ENCODE measurements around the gene ARHGEF25.

ARHGEF25 gene

GRCh38 chr12:57574795-57575194 is 36.4 kb upstream of the ARHGEF25 start:
- TF ChIP-seq CTCF (IDR thresholded peaks at IDR 0.05; ENCODE audit: low read length, missing control alignments), result no peak
- no peak overlapping the region for H3K4me3 ChIP-seq (replicated peaks; ENCODE audit: low read depth, low read length)
- no peak for DNase-seq (ENCODE audit: low read depth)

- H3K4me3 ChIP-seq (replicated peaks; ENCODE audit: low read depth, low read length), result no peak overlapping the region
- no peak for TF ChIP-seq CTCF (IDR thresholded peaks at IDR 0.05; ENCODE audit: low read length, missing control alignments)
- DNase-seq (ENCODE audit: low read depth), result no peak
These were observed 35.2 kb upstream of the ARHGEF25 start for GRCh38 chr12:57575771-57576612.

GRCh38 chr12:57576613-57577160 is 34.5 kb upstream of the ARHGEF25 start:
- TF ChIP-seq CTCF (IDR thresholded peaks at IDR 0.05; ENCODE audit: low read length, missing control alignments), result no peak
- DNase-seq (ENCODE audit: low read depth), result no peak
- no peak overlapping the region for H3K4me3 ChIP-seq (replicated peaks; ENCODE audit: low read depth, low read length)

GRCh38 chr12:57577981-57578758 is 33.1 kb upstream of the ARHGEF25 start:
- no peak for DNase-seq (ENCODE audit: low read depth)
- H3K4me3 ChIP-seq (replicated peaks; ENCODE audit: low read depth, low read length), result no peak overlapping the region
- TF ChIP-seq CTCF (IDR thresholded peaks at IDR 0.05; ENCODE audit: low read length, missing control alignments), result no peak

- no peak for TF ChIP-seq CTCF (IDR thresholded peaks at IDR 0.05; ENCODE audit: low read length, missing control alignments)
- no peak for DNase-seq (ENCODE audit: low read depth)
- H3K4me3 ChIP-seq (replicated peaks; ENCODE audit: low read depth, low read length), result no peak overlapping the region
These were observed 32.2 kb upstream of the ARHGEF25 start for GRCh38 chr12:57579011-57579410.

GRCh38 chr12:57579677-57580465 is 31.4 kb upstream of the ARHGEF25 start:
- no peak for TF ChIP-seq CTCF (IDR thresholded peaks at IDR 0.05; ENCODE audit: low read length, missing control alignments)

More at GRCh38 chr12:57579677-57580465, 31.4 kb upstream of the ARHGEF25 start:
- H3K4me3 ChIP-seq (replicated peaks; ENCODE audit: low read depth, low read length), result no peak overlapping the region
- no peak for DNase-seq (ENCODE audit: low read depth)

Data from fibroblast of pulmonary artery (primary cell).